GM23338 (cell line): Measurements from ENCODE around the gene MICALL2. TPM values are rescaled to one million over a fixed set of nuclear protein-coding genes. Genes with fewer than 3 reads are reported as not detected.

Source experiments
- ATAC-seq: fragments of 200-7000 bp; cut with Tn5 transposase; 3 replicates; pipeline ENCODE4 v1.9.1; 2020
- DNase-seq: peaks from one replicate; pipeline ENCODE4 v3.0.0-alpha.2; 2015; ENCODE audit warnings: low spot score
- H2AFZ ChIP-seq: fragments of 200-600 bp; sonication (generic); 2 replicates; pipeline ENCODE4 v1.8.0; 2016; ENCODE audit warnings: antibody characterized with exemption, mild to moderate bottlenecking, moderate library complexity
- H3F3A ChIP-seq: fragments of 200-600 bp; sonication (generic); replicated peaks from 2 replicates; pipeline ENCODE4 v1.8.0; 2017; ENCODE audit warnings: antibody characterized with exemption, mixed run types, low read depth
- H3K27ac ChIP-seq: fragments of 200-600 bp; sonication (generic); 2 replicates; pipeline ENCODE4 v1.6.1; 2016; ENCODE audit warnings: low read depth
- H3K27me3 ChIP-seq: fragments of 200-600 bp; sonication (generic); 2 replicates; pipeline ENCODE4 v1.8.0; 2016; ENCODE audit warnings: mild to moderate bottlenecking, mixed run types, moderate library complexity; ENCODE audit not compliant: insufficient read depth
- H3K36me3 ChIP-seq: fragments of 200-600 bp; sonication (generic); 2 replicates; pipeline ENCODE4 v1.8.0; 2016; ENCODE audit warnings: mild to moderate bottlenecking; ENCODE audit not compliant: insufficient read depth
- H3K4me1 ChIP-seq: fragments of 200-600 bp; sonication (generic); 2 replicates; pipeline ENCODE4 v1.8.0; 2016; ENCODE audit warnings: mild to moderate bottlenecking, moderate library complexity; ENCODE audit not compliant: insufficient read depth
- H3K4me2 ChIP-seq: fragments of 200-600 bp; sonication (generic); 2 replicates; pipeline ENCODE4 v1.7.1; 2017; ENCODE audit warnings: mixed run types
- H3K4me3 ChIP-seq: fragments of 200-600 bp; sonication (generic); 2 replicates; pipeline ENCODE4 v1.6.1; 2016; ENCODE audit warnings: mixed run types
- H3K79me2 ChIP-seq: fragments of 200-600 bp; sonication (generic); replicated peaks from 2 replicates; pipeline ENCODE4 v1.8.0; 2017; ENCODE audit warnings: mild to moderate bottlenecking; ENCODE audit not compliant: insufficient read depth
- H3K9me2 ChIP-seq: fragments of 200-600 bp; sonication (generic); 2 replicates; pipeline ENCODE4 v1.8.0; 2017; ENCODE audit not compliant: insufficient read depth
- H4K20me1 ChIP-seq: fragments of 200-600 bp; sonication (generic); replicated peaks from 2 replicates; pipeline ENCODE4 v1.8.0; 2017; ENCODE audit warnings: mild to moderate bottlenecking; ENCODE audit not compliant: insufficient read depth
- H3K27ac Mint-ChIP-seq: 2 replicates; pipeline ENCODE4 v1.8.0; 2020; ENCODE audit warnings: inconsistent platforms, mild to moderate bottlenecking, moderate library complexity, mixed read lengths
- H3K27me3 Mint-ChIP-seq: 3 replicates; pipeline ENCODE4 v1.8.0; 2022; ENCODE audit warnings: low read depth, mild to moderate bottlenecking, moderate library complexity, mixed read lengths, inconsistent platforms; ENCODE audit not compliant: insufficient read depth, poor library complexity
- H3K36me3 Mint-ChIP-seq: 3 replicates; pipeline ENCODE4 v1.8.0; 2021; ENCODE audit warnings: low read depth, mild to moderate bottlenecking, inconsistent platforms, moderate library complexity, mixed read lengths
- H3K4me1 Mint-ChIP-seq: 3 replicates; pipeline ENCODE4 v1.8.0; 2020; ENCODE audit warnings: mild to moderate bottlenecking, inconsistent platforms, mixed read lengths
- H3K4me3 Mint-ChIP-seq: 3 replicates; pipeline ENCODE4 v1.8.0; 2021; ENCODE audit warnings: moderate library complexity, mild to moderate bottlenecking, inconsistent platforms, mixed read lengths
- H3K9me3 Mint-ChIP-seq: 3 replicates; pipeline ENCODE4 v1.8.0; 2020; ENCODE audit warnings: moderate library complexity, mild to moderate bottlenecking, inconsistent platforms, mixed read lengths
- CREB1 ChIP-seq: fragments of 250-450 bp; sonication (Bioruptor Pico); IDR thresholded peaks from 2 replicates; pipeline ENCODE4 v1.5.0; 2020; ENCODE audit warnings: low read depth, mild to moderate bottlenecking, moderate library complexity
- CTCF ChIP-seq, 2 experiments: fragments of 200-600 bp in 1 of 2; sonication (generic) in 1 of 2; conservative IDR thresholded peaks; 2 replicates each; pipeline versions ENCODE4 v1.5.1 to v1.6.1; 2016 to 2017; ENCODE audit warnings: antibody characterized with exemption in 2 of 2, low read depth in 2 of 2, mild to moderate bottlenecking in 2 of 2, moderate library complexity in 1 of 2
- EZH2 ChIP-seq: fragments of 200-600 bp; sonication (generic); IDR thresholded peaks from one replicate; pipeline ENCODE4 v1.8.0; 2017; ENCODE audit warnings: antibody characterized with exemption, mild to moderate bottlenecking, low read depth; ENCODE audit not compliant: unreplicated experiment
- EZH2phosphoT487 ChIP-seq: fragments of 200-600 bp; sonication (generic); IDR thresholded peaks from one replicate; pipeline ENCODE4 v1.8.1; 2018; ENCODE audit warnings: antibody characterized with exemption; ENCODE audit not compliant: unreplicated experiment
- JUNB ChIP-seq: IDR thresholded peaks from one replicate; pipeline ENCODE4 v1.6.1; 2016; ENCODE audit warnings: antibody characterized with exemption; ENCODE audit not compliant: unreplicated experiment
- NANOG ChIP-seq: IDR thresholded peaks from 2 replicates; pipeline ENCODE4 v1.6.1; 2016; ENCODE audit warnings: antibody characterized with exemption, borderline replicate concordance
- POLR2AphosphoS5 ChIP-seq: IDR thresholded peaks from 2 replicates; pipeline ENCODE4 v1.6.1; 2016; ENCODE audit warnings: antibody characterized with exemption, low read depth
- REST ChIP-seq: IDR thresholded peaks from one replicate; pipeline ENCODE4 v1.6.1; 2018; ENCODE audit warnings: antibody characterized with exemption; ENCODE audit not compliant: unreplicated experiment
- STAT1 ChIP-seq: IDR thresholded peaks from one replicate; pipeline ENCODE4 v1.6.1; 2016; ENCODE audit warnings: antibody characterized with exemption; ENCODE audit not compliant: unreplicated experiment
- ZNF114 ChIP-seq: fragments of 250-450 bp; sonication (Bioruptor Pico); IDR thresholded peaks from 2 replicates; pipeline ENCODE4 v1.5.0; 2020; ENCODE audit warnings: mild to moderate bottlenecking, moderate library complexity
- ZNF331 ChIP-seq: fragments of 250-450 bp; sonication (Bioruptor Pico); IDR thresholded peaks from 2 replicates; pipeline ENCODE4 v1.5.0; 2020; ENCODE audit warnings: low read depth, mild to moderate bottlenecking, moderate library complexity
- ZNF462 ChIP-seq: fragments of 250-450 bp; sonication (Bioruptor Pico); IDR thresholded peaks from 2 replicates; pipeline ENCODE4 v1.5.0; 2020; ENCODE audit warnings: mild to moderate bottlenecking, moderate library complexity
- polyA plus RNA-seq: library from polyadenylated mRNA; unstranded; fragments of >200 nt; fragmentation: Nextera tagmentation; extraction: Ambion mirVana; gene quantifications from 2 replicates; pipeline ENCODE4 v1.2.1, GENCODE V29; 2016
- total RNA-seq: library from RNA; depleted of rRNA; stranded (reverse); fragments of >200 nt; shearing (Covaris generic); gene quantifications from 2 replicates; pipeline ENCODE4 v1.2.3, GENCODE V29; 2014
- TF ChIP-seq, protein P1 (sequence below): IDR thresholded peaks from 2 replicates; pipeline ENCODE4 v1.6.1; 2016; ENCODE audit warnings: antibody characterized with exemption

MICALL2 gene
- total and polyA plus RNA-seq, 2 experiments from 2014 or later: 7.0 to 13.0 TPM

- ATAC-seq (no peak), DNase-seq (no peak)
- TF ChIP-seq, protein P1, sequence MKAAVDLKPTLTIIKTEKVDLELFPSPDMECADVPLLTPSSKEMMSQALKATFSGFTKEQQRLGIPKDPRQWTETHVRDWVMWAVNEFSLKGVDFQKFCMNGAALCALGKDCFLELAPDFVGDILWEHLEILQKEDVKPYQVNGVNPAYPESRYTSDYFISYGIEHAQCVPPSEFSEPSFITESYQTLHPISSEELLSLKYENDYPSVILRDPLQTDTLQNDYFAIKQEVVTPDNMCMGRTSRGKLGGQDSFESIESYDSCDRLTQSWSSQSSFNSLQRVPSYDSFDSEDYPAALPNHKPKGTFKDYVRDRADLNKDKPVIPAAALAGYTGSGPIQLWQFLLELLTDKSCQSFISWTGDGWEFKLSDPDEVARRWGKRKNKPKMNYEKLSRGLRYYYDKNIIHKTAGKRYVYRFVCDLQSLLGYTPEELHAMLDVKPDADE: no peak
- TF ChIP-seq JUNB (no peak), EZH2phosphoT487 (no peak), ZNF114 (CRISPR knock-in tag) (no peak), NANOG (no peak), EZH2 (no peak), ZNF462 (no peak), POLR2AphosphoS5 (no peak), REST (no peak), CREB1 (CRISPR knock-in tag) (no peak), ZNF331 (CRISPR knock-in tag) (no peak), CTCF (conservative IDR thresholded peaks at IDR 0.05; ENCODE audit: low read depth in 2 of 2) (no peak), STAT1 (no peak)
- Histone ChIP-seq H3F3A (peaks cover 7% of the 10 kb centered on the region; the same call in 1 of the 2 replicates), H3K27ac (no peak overlapping the region), H3K79me2 (no peaks in the 10 kb centered on the region), H3K4me3 (no peak overlapping the region), H2AFZ (no peak overlapping the region), H4K20me1 (no peaks in the 10 kb centered on the region), H3K27me3 (no peaks in the 10 kb centered on the region), H3K4me1 (no peaks in the 10 kb centered on the region), H3K9me2 (no peaks in the 10 kb centered on the region), H3K36me3 (no peaks in the 10 kb centered on the region), H3K4me2 (no peak overlapping the region)
- Mint-ChIP-seq H3K4me1 (peaks cover 2% of the 10 kb centered on the region; the same call in 2 of the 3 replicates), H3K27ac (no peak overlapping the region), H3K9me3 (no peaks in the 10 kb centered on the region), H3K27me3 (peaks cover 15% of the 10 kb centered on the region), H3K36me3 (no peaks in the 10 kb centered on the region), H3K4me3 (no peak overlapping the region)
Measured at GRCh38 chr7:1434891-1435670, 24.2 kb downstream of the MICALL2 start.
